Smooth muscle cell (in vitro differentiated cells): ENCODE results near the gene ANKS1A. TPM values are rescaled to one million over a fixed set of nuclear protein-coding genes. Genes with fewer than 3 reads are reported as not detected.

ENCODE experiments used
- DNase-seq: peaks from one replicate; lab custom pipeline; 2025; ENCODE audit not compliant: unreplicated experiment; lab: John Stamatoyannopoulos, UW
- H2AFZ ChIP-seq: fragments of 200-600 bp; sonication (generic); 2 replicates; pipeline ENCODE4 v1.6.0; 2016; ENCODE audit warnings: antibody characterized with exemption, low read depth, mild to moderate bottlenecking
- H3F3A ChIP-seq: fragments of 200-600 bp; sonication (generic); 2 replicates; pipeline ENCODE4 v1.6.0; 2017; ENCODE audit warnings: antibody characterized with exemption, low read depth
- H3K27ac ChIP-seq: fragments of 200-600 bp; sonication (generic); 2 replicates; pipeline ENCODE4 v1.5.1; 2016; ENCODE audit warnings: low read depth, mild to moderate bottlenecking
- H3K27me3 ChIP-seq: fragments of 200-600 bp; sonication (generic); 2 replicates; pipeline ENCODE4 v1.6.1; 2016; ENCODE audit warnings: low read depth, mild to moderate bottlenecking
- H3K36me3 ChIP-seq: fragments of 200-600 bp; sonication (generic); 2 replicates; pipeline ENCODE4 v1.5.1; 2016; ENCODE audit warnings: low read depth
- H3K4me1 ChIP-seq: fragments of 200-600 bp; sonication (generic); 2 replicates; pipeline ENCODE4 v1.5.1; 2016; ENCODE audit warnings: low read depth
- H3K4me2 ChIP-seq: fragments of 200-600 bp; sonication (generic); 2 replicates; pipeline ENCODE4 v1.6.0; 2016; ENCODE audit warnings: mild to moderate bottlenecking
- H3K4me3 ChIP-seq: fragments of 200-600 bp; sonication (generic); 2 replicates; pipeline ENCODE4 v1.5.1; 2016; ENCODE audit warnings: mild to moderate bottlenecking
- H3K79me2 ChIP-seq: fragments of 200-600 bp; sonication (generic); 2 replicates; pipeline ENCODE4 v1.6.0; 2016; ENCODE audit warnings: low read depth, mild to moderate bottlenecking
- H3K9ac ChIP-seq: fragments of 200-600 bp; sonication (generic); 2 replicates; pipeline ENCODE4 v1.6.0; 2016; ENCODE audit warnings: low read depth
- H3K9me3 ChIP-seq: fragments of 200-600 bp; sonication (generic); replicated peaks from 2 replicates; pipeline ENCODE4 v1.5.1; 2016; ENCODE audit warnings: low read depth
- H4K20me1 ChIP-seq: fragments of 200-600 bp; sonication (generic); 2 replicates; pipeline ENCODE4 v1.6.0; 2016; ENCODE audit warnings: low read depth
- WGBS: methylation state at CpG from one replicate; pipeline ENCODE4 v1.1.7; 2016; ENCODE audit warnings: low lambda C conversion rate; 5-methylcytosine and 5-hydroxymethylcytosine counted together
- polyA plus RNA-seq: library from polyadenylated mRNA; unstranded; fragments of >200 nt; fragmentation: Nextera tagmentation; extraction: Ambion mirVana; gene quantifications from 2 replicates; pipeline ENCODE4 v1.2.1, GENCODE V29; 2016
- total RNA-seq: library from RNA; depleted of rRNA; stranded (reverse); fragments of >200 nt; gene quantifications from 2 replicates; pipeline ENCODE4 v1.2.3, GENCODE V29; 2014
- TF ChIP-seq, protein P1 (sequence below): fragments of 200-600 bp; sonication (generic); IDR thresholded peaks from 2 replicates; pipeline ENCODE4 v1.5.1; 2017; ENCODE audit warnings: borderline replicate concordance, mild to moderate bottlenecking, antibody characterized with exemption; ENCODE audit not compliant: insufficient read depth, poor library complexity, severe bottlenecking

ANKS1A gene
- total and polyA plus RNA-seq, 2 experiments from 2014 or later = 28.9 to 39.2 TPM

DNA sequence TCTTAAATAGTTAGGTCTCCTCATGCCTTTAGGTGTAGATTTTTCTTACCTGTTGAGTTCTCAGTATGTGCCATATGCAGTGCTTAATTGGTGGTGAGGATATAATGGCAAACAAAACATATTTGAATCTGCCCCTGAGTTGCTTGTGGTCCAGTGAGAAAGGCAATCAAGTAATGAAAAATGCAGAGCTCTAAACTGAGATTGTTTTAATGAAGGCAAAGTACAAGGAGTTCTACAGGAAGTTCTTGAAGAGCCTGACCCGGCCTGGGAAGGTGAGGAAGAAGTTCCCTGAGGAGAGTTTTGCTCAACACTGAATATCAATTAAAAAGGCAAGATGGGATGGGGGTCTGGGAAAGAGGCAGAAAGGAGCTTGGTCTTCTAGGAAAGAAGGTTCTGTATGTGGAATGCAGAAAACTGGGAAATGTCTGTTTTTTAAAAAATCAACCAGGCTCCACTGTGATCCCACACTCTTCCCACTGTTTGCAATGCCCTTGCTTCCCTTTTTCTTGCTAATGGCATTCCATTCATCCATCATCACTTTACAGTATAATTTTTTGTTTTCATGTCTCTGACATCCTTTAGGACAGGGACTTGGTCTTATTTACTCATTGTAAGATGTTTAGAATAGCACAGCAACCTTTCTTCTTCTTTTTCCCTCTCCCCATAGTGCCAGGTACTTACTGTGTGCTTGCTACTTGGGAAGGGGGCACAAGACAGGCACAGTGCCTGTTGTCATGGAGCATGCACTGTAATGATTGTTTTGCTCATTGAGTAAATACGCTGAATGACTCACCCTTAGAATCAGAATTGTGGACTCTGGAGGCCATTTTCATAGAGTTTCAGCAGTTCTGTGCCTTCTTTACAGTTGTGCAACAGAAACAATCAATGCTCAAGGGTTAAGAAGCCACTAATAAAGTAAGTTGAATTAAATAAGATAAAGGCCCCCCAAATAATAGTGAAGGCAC, 64.3 kb downstream of the ANKS1A start:
- Histone ChIP-seq H2AFZ (no peak overlapping the region), H3K27me3 (no peaks in the 10 kb centered on the region), H3K9ac (peak overlapping the region; percentile 48), H3K4me2 (no peak overlapping the region), H3K36me3 (no peaks in the 10 kb centered on the region), H3K79me2 (no peaks in the 10 kb centered on the region), H3F3A (no peaks in the 10 kb centered on the region), H3K27ac (peak overlapping the region; percentile 57), H3K4me3 (no peak overlapping the region), H3K9me3 (no peaks in the 10 kb centered on the region), H3K4me1 (no peaks in the 10 kb centered on the region), H4K20me1 (peaks cover 41% of the 10 kb centered on the region)
- 72% methylated on average over 2 of the region's 2 CpGs for WGBS
- TF ChIP-seq, protein P1, sequence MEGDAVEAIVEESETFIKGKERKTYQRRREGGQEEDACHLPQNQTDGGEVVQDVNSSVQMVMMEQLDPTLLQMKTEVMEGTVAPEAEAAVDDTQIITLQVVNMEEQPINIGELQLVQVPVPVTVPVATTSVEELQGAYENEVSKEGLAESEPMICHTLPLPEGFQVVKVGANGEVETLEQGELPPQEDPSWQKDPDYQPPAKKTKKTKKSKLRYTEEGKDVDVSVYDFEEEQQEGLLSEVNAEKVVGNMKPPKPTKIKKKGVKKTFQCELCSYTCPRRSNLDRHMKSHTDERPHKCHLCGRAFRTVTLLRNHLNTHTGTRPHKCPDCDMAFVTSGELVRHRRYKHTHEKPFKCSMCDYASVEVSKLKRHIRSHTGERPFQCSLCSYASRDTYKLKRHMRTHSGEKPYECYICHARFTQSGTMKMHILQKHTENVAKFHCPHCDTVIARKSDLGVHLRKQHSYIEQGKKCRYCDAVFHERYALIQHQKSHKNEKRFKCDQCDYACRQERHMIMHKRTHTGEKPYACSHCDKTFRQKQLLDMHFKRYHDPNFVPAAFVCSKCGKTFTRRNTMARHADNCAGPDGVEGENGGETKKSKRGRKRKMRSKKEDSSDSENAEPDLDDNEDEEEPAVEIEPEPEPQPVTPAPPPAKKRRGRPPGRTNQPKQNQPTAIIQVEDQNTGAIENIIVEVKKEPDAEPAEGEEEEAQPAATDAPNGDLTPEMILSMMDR = no peak
- no peak for DNase-seq

DNA sequence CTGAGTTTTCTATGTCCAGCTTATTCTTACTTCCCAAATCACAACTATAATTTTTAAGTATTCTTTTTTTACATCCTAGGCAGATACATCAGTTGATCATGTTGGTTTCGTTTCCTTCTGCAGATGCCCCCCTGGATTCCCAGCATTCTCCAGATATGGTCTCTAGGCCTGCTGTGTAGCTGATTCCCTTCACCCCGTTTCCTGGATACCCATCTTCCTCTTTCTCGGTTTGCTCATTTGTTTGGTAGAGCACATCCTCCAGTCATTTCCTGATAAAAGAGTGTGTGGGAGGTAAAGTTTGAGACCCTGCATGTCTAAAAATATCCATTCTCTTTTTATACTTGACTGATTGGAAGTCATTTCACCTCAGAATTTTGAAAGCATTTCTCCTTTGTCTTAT, 66.4 kb downstream of the ANKS1A start:
- TF ChIP-seq, protein P1 = no peak
- Histone ChIP-seq H4K20me1 (peaks cover 39% of the 10 kb centered on the region), H3F3A (no peaks in the 10 kb centered on the region), H3K4me1 (no peaks in the 10 kb centered on the region), H3K4me2 (no peak overlapping the region), H3K36me3 (no peaks in the 10 kb centered on the region), H3K27me3 (no peaks in the 10 kb centered on the region), H3K9ac (no peak overlapping the region), H2AFZ (no peak overlapping the region), H3K4me3 (no peak overlapping the region), H3K79me2 (no peaks in the 10 kb centered on the region), H3K9me3 (no peaks in the 10 kb centered on the region), H3K27ac (no peak overlapping the region)
- WGBS = 52% methylated on average over 3 of the region's 3 CpGs
- DNase-seq = no peak

DNA sequence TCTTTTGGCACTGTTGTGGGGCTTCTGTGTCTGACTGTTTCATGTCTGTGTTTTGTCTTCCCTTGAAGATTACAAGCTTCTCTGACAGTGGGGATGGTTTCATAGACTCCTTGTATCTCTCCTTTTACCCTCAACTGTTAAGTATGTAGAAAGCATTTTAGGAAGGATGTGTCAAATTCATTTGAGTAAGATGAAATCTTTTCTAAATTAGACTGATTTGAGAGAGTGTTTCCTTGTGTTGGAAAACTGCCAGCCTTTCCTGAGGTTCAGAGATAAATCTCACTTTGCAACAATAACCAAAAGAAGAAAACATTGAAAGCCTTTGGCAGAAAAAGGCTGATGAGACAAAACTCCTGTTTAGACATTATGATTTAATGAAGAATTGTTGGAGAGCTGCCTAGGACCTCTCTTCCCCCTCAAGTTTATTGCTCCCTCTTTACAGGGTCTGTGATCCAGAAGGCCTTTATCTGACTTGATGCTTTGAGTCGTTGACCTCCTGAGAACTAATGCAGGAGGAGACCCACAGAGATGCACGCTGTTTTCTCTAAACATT, 68.3 kb downstream of the ANKS1A start:
- Histone ChIP-seq H3F3A (no peaks in the 10 kb centered on the region), H2AFZ (no peak overlapping the region), H4K20me1 (peaks cover 33% of the 10 kb centered on the region), H3K79me2 (no peaks in the 10 kb centered on the region), H3K9ac (no peak overlapping the region), H3K36me3 (no peaks in the 10 kb centered on the region), H3K4me3 (no peak overlapping the region), H3K9me3 (no peaks in the 10 kb centered on the region), H3K4me1 (no peaks in the 10 kb centered on the region), H3K4me2 (peak overlapping the region; percentile 4), H3K27ac (no peak overlapping the region), H3K27me3 (no peaks in the 10 kb centered on the region)
- no peak for DNase-seq
- TF ChIP-seq, protein P1 = no peak
- 24% methylated on average over 2 of the region's 2 CpGs for WGBS
